Upper lobe of left lung (tissue), 6 donors: ENCODE measurements around the gene CAPZB. TPM values are rescaled to one million over a fixed set of nuclear protein-coding genes. Genes with fewer than 3 reads are reported as not detected.

Experiments used
- ATAC-seq, 2 donors: fragments of 200-7000 bp; cut with Tn5 transposase; one replicate each; pipeline ENCODE4 v1.9.1; 2022; ENCODE audit warnings: mild to moderate bottlenecking in 2 of 2, moderate library complexity in 2 of 2; ENCODE audit not compliant: low FRiP score in 2 of 2
- DNase-seq, 2 donors: peaks; one replicate each; pipeline ENCODE4 v3.0.0-alpha.2; 2019 to 2020
- H3K27ac ChIP-seq, 4 donors: fragments of 200-600 bp; sonication (generic); one replicate each; pipeline ENCODE4 v1.5.1; 2016 to 2019
- H3K27me3 ChIP-seq, 4 donors: fragments of 200-600 bp; sonication (generic); one replicate each; pipeline ENCODE4 v1.5.1; 2017 to 2019
- H3K36me3 ChIP-seq, 4 donors: fragments of 200-600 bp; sonication (generic); one replicate each; pipeline ENCODE4 v1.5.1; 2016 to 2019
- H3K4me1 ChIP-seq, 4 donors: fragments of 200-600 bp; sonication (generic); one replicate each; pipeline ENCODE4 v1.5.1; 2018 to 2019
- H3K4me3 ChIP-seq, 4 donors: fragments of 200-600 bp; sonication (generic); one replicate each; pipeline ENCODE4 v1.5.1; 2017 to 2019; ENCODE audit warnings: mild to moderate bottlenecking in 2 of 4, moderate library complexity in 1 of 4
- H3K9me3 ChIP-seq, 4 donors: fragments of 200-600 bp; sonication (generic); one replicate each; pipeline ENCODE4 v1.5.1; 2018 to 2019
- CTCF ChIP-seq, 6 experiments: fragments of 450-650 bp in 4 of 6; fragments of 200-600 bp in 2 of 6; sonication (generic) in 2 of 6; IDR thresholded peaks; one replicate each; pipeline ENCODE4 v1.5.1; 2016 to 2019; ENCODE audit warnings: antibody characterized with exemption in 6 of 6
- EP300 ChIP-seq, 4 donors: sonication (generic); formaldehyde crosslinking; IDR thresholded peaks; one replicate each; pipeline ENCODE4 v1.5.1; 2017; ENCODE audit warnings: antibody characterized with exemption in 4 of 4, control low read depth in 2 of 4
- POLR2A ChIP-seq, 4 donors: fragments of 450-650 bp; IDR thresholded peaks; one replicate each; pipeline ENCODE4 v1.5.1; 2016 to 2017; ENCODE audit warnings: antibody characterized with exemption in 4 of 4, mild to moderate bottlenecking in 2 of 4
- POLR2AphosphoS5 ChIP-seq, 2 donors: sonication (generic); formaldehyde crosslinking; IDR thresholded peaks; one replicate each; pipeline ENCODE4 v1.5.1; 2017; ENCODE audit warnings: antibody characterized with exemption in 2 of 2
- WGBS, 2 donors: methylation state at CpG; one replicate each; pipeline ENCODE4 v1.1.5; 2017 to 2018; 5-methylcytosine and 5-hydroxymethylcytosine counted together
- total RNA-seq, 6 donors: library from RNA; depleted of rRNA in 4 of 6; stranded (reverse); fragments of >200 nt in 4 of 6; gene quantifications; one replicate each; pipeline versions ENCODE4 v1.1.0 to v1.2.1, GENCODE V29; 2016 to 2021
- donor health status: DM: no; HTN: no; CAD: no; lungs with moderate emphysema.
- donor health status: DM: no; HTN: yes; CAD: no; lungs with severe emphysema.

CAPZB gene
- total RNA-seq, 6 donors from 2014 or later = 96.4 to 303 (median 144) TPM

GRCh38 chr1:19405195-19405760, 80.1 kb downstream of the CAPZB start:
- DNase-seq (no peak), ATAC-seq (peak in 1 of 2 donors; percentile 28)
- H3K36me3 ChIP-seq = peaks cover 0 to 6% (median 0%) of the 10 kb centered on the region in 4 donors
- H3K27ac ChIP-seq = peak overlapping the region in 1 of 4 donors; percentile 26
- no peak for TF ChIP-seq POLR2AphosphoS5 (IDR thresholded peaks at IDR 0.05)
- TF ChIP-seq CTCF (IDR thresholded peaks at IDR 0.05) = no peak
- TF ChIP-seq EP300 (IDR thresholded peaks at IDR 0.05) = no peak
- TF ChIP-seq POLR2A (IDR thresholded peaks at IDR 0.05) = no peak
- H3K27me3 ChIP-seq = no peaks in the 10 kb centered on the region
- H3K4me3 ChIP-seq = no peak overlapping the region
- H3K9me3 ChIP-seq = no peaks in the 10 kb centered on the region
- peaks cover 24 to 50% (median 34%) of the 10 kb centered on the region in 4 donors for H3K4me1 ChIP-seq
- WGBS, 2 donors = 67 to 74% methylated on average over 10 of the region's 10 CpGs

GRCh38 chr1:19404748-19405147, 80.6 kb downstream of the CAPZB start:
- Histone ChIP-seq H3K9me3 (no peaks in the 10 kb centered on the region), H3K36me3 (peaks cover 0 to 6% (median 0%) of the 10 kb centered on the region in 4 donors), H3K4me3 (no peak overlapping the region), H3K27me3 (no peaks in the 10 kb centered on the region), H3K27ac (peak overlapping the region in 1 of 4 donors; percentile 26), H3K4me1 (peaks cover 24 to 47% (median 38%) of the 10 kb centered on the region in 4 donors)
- ATAC-seq (no peak), DNase-seq (no peak)
- WGBS, 2 donors = 83 to 94% methylated on average over 4 to 5 of the region's 5 CpGs
- TF ChIP-seq EP300 (IDR thresholded peaks at IDR 0.05) (no peak), CTCF (IDR thresholded peaks at IDR 0.05) (no peak), POLR2AphosphoS5 (IDR thresholded peaks at IDR 0.05) (no peak), POLR2A (IDR thresholded peaks at IDR 0.05) (no peak)

- Histone ChIP-seq H3K4me1 (peaks cover 24 to 47% (median 44%) of the 10 kb centered on the region in 4 donors), H3K4me3 (no peak overlapping the region), H3K27me3 (no peaks in the 10 kb centered on the region), H3K9me3 (no peaks in the 10 kb centered on the region), H3K27ac (peak overlapping the region in 1 of 4 donors; percentile 34), H3K36me3 (peaks cover 0 to 4% (median 0%) of the 10 kb centered on the region in 4 donors)
- DNase-seq (no peak), ATAC-seq (no peak)
- 63 to 78% methylated on average over 5 of the region's 5 CpGs for WGBS, 2 donors
- no peak for TF ChIP-seq CTCF (IDR thresholded peaks at IDR 0.05)
- no peak for TF ChIP-seq EP300 (IDR thresholded peaks at IDR 0.05)
- TF ChIP-seq POLR2A (IDR thresholded peaks at IDR 0.05) = no peak
- TF ChIP-seq POLR2AphosphoS5 (IDR thresholded peaks at IDR 0.05) = no peak
Observed at GRCh38 chr1:19403256-19403655, 82.1 kb downstream of the CAPZB start.

- H3K4me3 ChIP-seq = no peak overlapping the region
- no peaks in the 10 kb centered on the region for H3K9me3 ChIP-seq
- 63 to 82% methylated on average over 3 to 7 of the region's 7 CpGs for WGBS, 2 donors
- TF ChIP-seq CTCF (IDR thresholded peaks at IDR 0.05) = no peak
- TF ChIP-seq EP300 (IDR thresholded peaks at IDR 0.05) = no peak
- TF ChIP-seq POLR2AphosphoS5 (IDR thresholded peaks at IDR 0.05) = no peak
- TF ChIP-seq POLR2A (IDR thresholded peaks at IDR 0.05) = no peak
- ATAC-seq (no peak), DNase-seq (no peak)
- no peaks in the 10 kb centered on the region for H3K27me3 ChIP-seq
- peaks cover 24 to 49% (median 44%) of the 10 kb centered on the region in 4 donors for H3K4me1 ChIP-seq
- H3K36me3 ChIP-seq = no peaks in the 10 kb centered on the region
- H3K27ac ChIP-seq = peak overlapping the region in 3 of 4 donors; percentile 53 to 60 (median 54)
Observed at GRCh38 chr1:19402031-19402813, 83.1 kb downstream of the CAPZB start.
